SK-N-SH (cell line): Measurements from ENCODE around the gene PRKCA. TPM values are rescaled to one million over a fixed set of nuclear protein-coding genes. Genes with fewer than 3 reads are reported as not detected.

Experiments used
- CTCF ChIA-PET: fragments of 300-600, 350-600 bp; formaldehyde crosslinking; extraction: SDS; loops from one replicate; lab custom pipeline; 2021; lab: Yijun Ruan, JAX
- POLR2A ChIA-PET: fragments of 350-600 bp; sonication (Branson Sonifier 250); formaldehyde crosslinking; extraction: SDS; loops from one replicate; lab custom pipeline; 2020; ENCODE audit warnings: antibody characterized with exemption, inconsistent platforms; lab: Yijun Ruan, JAX
- DNase-seq: peaks from one replicate; pipeline ENCODE4 v3.0.0; 2012
- H2AFZ ChIP-seq: fragments of 200-600 bp; sonication (generic); 2 replicates; pipeline ENCODE4 v1.8.1; 2016; ENCODE audit warnings: antibody characterized with exemption, mild to moderate bottlenecking, low read depth
- H3F3A ChIP-seq: fragments of 200-600 bp; sonication (generic); replicated peaks from 2 replicates; pipeline ENCODE3; 2016; ENCODE audit warnings: antibody characterized with exemption, mild to moderate bottlenecking; ENCODE audit not compliant: insufficient read depth
- H3K27ac ChIP-seq, 2 experiments: fragments of 200-500 bp in 1 of 2; fragments of 200-600 bp in 1 of 2; sonication (Bioruptor generic) in 1 of 2; sonication (generic), shearing (Covaris generic) in 1 of 2; 2 replicates each; pipeline versions ENCODE4 v1.5.1 to v1.6.1; 2014 to 2016; ENCODE audit warnings: low read depth in 2 of 2, inconsistent platforms in 1 of 2, low read length in 1 of 2, mild to moderate bottlenecking in 1 of 2, mixed read lengths in 1 of 2
- H3K27me3 ChIP-seq: fragments of 200-600 bp; sonication (generic), shearing (Covaris generic); 2 replicates; pipeline ENCODE4 v1.6.1; 2016; ENCODE audit warnings: mixed run types; ENCODE audit not compliant: insufficient read depth
- H3K36me3 ChIP-seq, 2 experiments: fragments of 200-500 bp in 1 of 2; fragments of 200-600 bp in 1 of 2; sonication (Bioruptor generic) in 1 of 2; sonication (generic) in 1 of 2; replicated peaks in 1 of 2; 2 replicates each; pipeline versions ENCODE3 to v1.5.1; 2014 to 2016; ENCODE audit warnings: low read length in 1 of 2, mild to moderate bottlenecking in 1 of 2; ENCODE audit not compliant: insufficient read depth in 2 of 2, control insufficient read depth in 1 of 2
- H3K4me1 ChIP-seq, 2 experiments: fragments of 200-500 bp in 1 of 2; fragments of 200-600 bp in 1 of 2; sonication (Bioruptor generic) in 1 of 2; sonication (generic), shearing (Covaris generic) in 1 of 2; 2 replicates each; pipeline versions ENCODE4 v1.5.1 to v1.6.1; 2014 to 2016; ENCODE audit warnings: low read depth in 1 of 2, low read length in 1 of 2, mixed run types in 1 of 2; ENCODE audit not compliant: insufficient read depth in 2 of 2, control insufficient read depth in 1 of 2
- H3K4me2 ChIP-seq: fragments of 200-600 bp; sonication (generic), shearing (Covaris generic); 2 replicates; pipeline ENCODE4 v1.6.1; 2017; ENCODE audit warnings: mixed run types
- H3K4me3 ChIP-seq, 2 experiments: fragments of 200-500 bp in 1 of 2; fragments of 200-600 bp in 1 of 2; sonication (Bioruptor generic) in 1 of 2; sonication (generic), shearing (Covaris generic) in 1 of 2; 2 replicates each; pipeline versions ENCODE4 v1.5.1 to v1.8.1; 2014 to 2016; ENCODE audit warnings: low read depth in 2 of 2, inconsistent platforms in 1 of 2, low read length in 1 of 2, mild to moderate bottlenecking in 1 of 2, mixed read lengths in 1 of 2, moderate library complexity in 1 of 2
- H3K79me2 ChIP-seq: fragments of 200-600 bp; sonication (generic); 2 replicates; pipeline ENCODE4 v1.8.1; 2017; ENCODE audit warnings: mild to moderate bottlenecking; ENCODE audit not compliant: insufficient read depth
- H3K9ac ChIP-seq: fragments of 200-600 bp; sonication (generic); 2 replicates; pipeline ENCODE4 v1.6.1; 2017; ENCODE audit warnings: mixed run types
- H3K9me2 ChIP-seq: fragments of 200-600 bp; sonication (generic); 2 replicates; pipeline ENCODE4 v1.6.1; 2017; ENCODE audit warnings: mixed run types
- H3K9me3 ChIP-seq: fragments of 200-600 bp; sonication (generic); 2 replicates; pipeline ENCODE4 v1.6.1; 2017; ENCODE audit warnings: mixed run types, mild to moderate bottlenecking, moderate library complexity
- H4K20me1 ChIP-seq: fragments of 200-600 bp; sonication (generic); 2 replicates; pipeline ENCODE4 v1.6.1; 2017; ENCODE audit warnings: mild to moderate bottlenecking, mixed run types; ENCODE audit not compliant: insufficient read depth
- CTCF ChIP-seq: fragments of 200-600 bp; sonication (generic); IDR thresholded peaks from 2 replicates; pipeline ENCODE4 v1.6.1; 2017; ENCODE audit warnings: antibody characterized with exemption, mild to moderate bottlenecking, moderate library complexity
- FOSL2 ChIP-seq: IDR thresholded peaks from 2 replicates; pipeline ENCODE4 v1.4.0; 2012; ENCODE audit warnings: low read depth, mild to moderate bottlenecking, moderate library complexity, borderline replicate concordance
- FOXJ3 ChIP-seq: sonication (generic); formaldehyde crosslinking; IDR thresholded peaks from 2 replicates; pipeline ENCODE4 v1.5.1; 2020; ENCODE audit warnings: mild to moderate bottlenecking, missing genetic modification reagents
- IRF3 ChIP-seq: fragments of 150-350 bp; IDR thresholded peaks from 2 replicates; pipeline ENCODE4 v1.6.1; 2016; ENCODE audit warnings: mild to moderate bottlenecking, low read depth, low read length
- NFIC ChIP-seq: IDR thresholded peaks from 2 replicates; pipeline ENCODE4 v1.4.0; 2012; ENCODE audit warnings: borderline replicate concordance
- NRF1 ChIP-seq: IDR thresholded peaks from 2 replicates; pipeline ENCODE4 v1.6.1; 2012; ENCODE audit warnings: low read depth, mild to moderate bottlenecking, low read length
- POLR2AphosphoS5 ChIP-seq: IDR thresholded peaks from 2 replicates; pipeline ENCODE4 v1.6.1; 2012; ENCODE audit warnings: low read depth, low read length
- RCOR1 ChIP-seq: fragments of 150-350 bp; IDR thresholded peaks from 2 replicates; pipeline ENCODE4 v1.6.1; 2017; ENCODE audit warnings: antibody characterized with exemption, low read length
- REST ChIP-seq: IDR thresholded peaks from 2 replicates; pipeline ENCODE4 v1.6.1; 2012; ENCODE audit warnings: mild to moderate bottlenecking, low read depth, low read length, moderate library complexity
- RFX5 ChIP-seq: IDR thresholded peaks from 2 replicates; pipeline ENCODE4 v1.6.1; 2012; ENCODE audit warnings: mild to moderate bottlenecking, improper control_type of control experiment, low read length
- SIN3A ChIP-seq: IDR thresholded peaks from 2 replicates; pipeline ENCODE4 v1.6.1; 2012; ENCODE audit warnings: low read depth, mild to moderate bottlenecking, low read length, moderate library complexity, borderline replicate concordance
- USF2 ChIP-seq: fragments of 150-350 bp; IDR thresholded peaks from 2 replicates; pipeline ENCODE4 v1.6.1; 2017; ENCODE audit warnings: antibody characterized with exemption, low read length, low read depth, borderline replicate concordance
- YY1 ChIP-seq: IDR thresholded peaks from 2 replicates; pipeline ENCODE4 v1.4.0; 2012; ENCODE audit warnings: low read depth, mild to moderate bottlenecking
- ZBTB33 ChIP-seq: IDR thresholded peaks from 2 replicates; pipeline ENCODE4 v1.4.0; 2012; ENCODE audit warnings: low read depth, borderline replicate concordance
- WGBS: methylation state at CpG from one replicate; pipeline ENCODE4 v1.1.6; 2017; ENCODE audit warnings: low lambda C conversion rate; 5-methylcytosine and 5-hydroxymethylcytosine counted together
- polyA plus RNA-seq, 3 experiments: library from polyadenylated mRNA; depleted of rRNA; stranded (reverse); fragments of >200 nt; gene quantifications; 2 replicates each; pipeline ENCODE4 v1.2.3, GENCODE V29; 2012

Gene PRKCA
- polyA plus RNA-seq, 1 of the 3 experiments (the other 2 are of a cell fraction): 108 TPM

- WGBS: 95% methylated on average over 4 of the region's 4 CpGs
- Histone ChIP-seq H3F3A (peaks cover 3% of the 10 kb centered on the region), H3K4me2 (no peak overlapping the region), H3K9ac (no peak overlapping the region), H2AFZ (no peak overlapping the region), H3K9me3 (no peaks in the 10 kb centered on the region), H3K4me1 (peaks cover 0 to 11% of the 10 kb centered on the region in 2 experiments; a peak in 3 of 4 replicates), H3K4me3 (no peak overlapping the region), H4K20me1 (peaks cover 23% of the 10 kb centered on the region), H3K27me3 (no peaks in the 10 kb centered on the region), H3K79me2 (peaks cover 84% of the 10 kb centered on the region), H3K27ac (no peak overlapping the region), H3K9me2 (no peaks in the 10 kb centered on the region), H3K36me3 (peaks cover 8 to 35% of the 10 kb centered on the region in 2 experiments)
- TF ChIP-seq FOSL2 (no peak), POLR2AphosphoS5 (no peak), SIN3A (no peak), FOXJ3 (no peak), NRF1 (no peak), YY1 (no peak), RFX5 (no peak), ZBTB33 (no peak), USF2 (no peak), CTCF (no peak), REST (no peak), IRF3 (no peak), NFIC (no peak), RCOR1 (no peak)
- no peak for DNase-seq
- CTCF ChIA-PET: interaction anchor here (1.5 to 1.7 kb wide), 3 partner anchors 12 to 108 kb away, joined by 3 to 6 read pairs (median 3); no protein-coding TSS in a partner anchor
- POLR2A ChIA-PET: no interaction called here
Measured at GRCh38 chr17:66574123-66574522, 271.7 kb downstream of the PRKCA start.
